GM13976 (cell line): ENCODE results near the gene NDUFA3.

ENCODE experiments used
- DNase-seq: peaks from one replicate; pipeline ENCODE4 v3.0.0; 2012; ENCODE audit warnings: low spot score
- in situ Hi-C: fragments of 300-500 bp; cut with MboI; formaldehyde crosslinking; loops from one replicate; pipeline ENCODE4 v1.12.0; 2022; ENCODE audit warnings: low sequenced_read_pairs, mixed read lengths, inconsistent platforms; ENCODE audit not compliant: unreplicated experiment
- TF ChIP-seq, protein P1 (sequence below): IDR thresholded peaks from 2 replicates; pipeline ENCODE4 v1.5.1; 2012; ENCODE audit warnings: borderline replicate concordance, mild to moderate bottlenecking; ENCODE audit not compliant: insufficient read depth; ENCODE audit errors: extremely low read depth, missing control alignments, control extremely low read depth

The NDUFA3 gene

DNA sequence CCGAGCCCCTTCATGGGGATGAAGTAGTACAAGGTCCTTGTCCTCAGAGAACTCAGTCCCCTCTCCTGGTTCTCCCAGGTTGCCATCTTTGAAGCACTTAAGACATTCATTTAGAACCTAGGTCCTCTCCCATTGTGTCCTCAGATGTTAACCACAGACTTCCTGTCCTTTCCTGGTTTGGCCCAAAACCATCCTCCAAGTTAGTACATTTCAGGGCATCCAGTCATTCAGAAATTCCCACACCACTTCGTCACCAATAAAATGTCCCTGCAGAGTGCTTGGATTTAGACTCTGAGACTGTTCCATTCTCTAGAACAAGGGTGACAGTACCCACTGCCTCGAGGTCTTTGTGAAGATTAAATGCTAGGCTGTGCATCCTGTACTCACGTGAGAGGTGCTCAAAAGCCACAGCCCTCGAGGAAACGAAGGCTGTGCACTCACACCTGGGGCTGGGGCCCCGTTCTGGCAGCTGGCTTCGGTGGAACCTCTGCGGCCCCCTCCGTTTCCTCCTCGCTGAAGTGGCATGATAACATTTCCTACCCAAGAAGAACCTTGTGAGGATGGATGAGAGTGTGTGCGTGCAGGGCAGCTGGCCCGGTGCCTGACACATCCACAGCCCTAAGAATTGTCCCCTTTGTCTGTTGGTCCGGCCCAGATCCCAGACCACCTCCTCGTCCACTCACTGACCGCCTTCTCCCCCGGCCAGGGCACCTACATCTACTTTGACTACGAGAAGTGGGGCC lies 52.1 kb downstream of the NDUFA3 start:
- TF ChIP-seq, protein P1, sequence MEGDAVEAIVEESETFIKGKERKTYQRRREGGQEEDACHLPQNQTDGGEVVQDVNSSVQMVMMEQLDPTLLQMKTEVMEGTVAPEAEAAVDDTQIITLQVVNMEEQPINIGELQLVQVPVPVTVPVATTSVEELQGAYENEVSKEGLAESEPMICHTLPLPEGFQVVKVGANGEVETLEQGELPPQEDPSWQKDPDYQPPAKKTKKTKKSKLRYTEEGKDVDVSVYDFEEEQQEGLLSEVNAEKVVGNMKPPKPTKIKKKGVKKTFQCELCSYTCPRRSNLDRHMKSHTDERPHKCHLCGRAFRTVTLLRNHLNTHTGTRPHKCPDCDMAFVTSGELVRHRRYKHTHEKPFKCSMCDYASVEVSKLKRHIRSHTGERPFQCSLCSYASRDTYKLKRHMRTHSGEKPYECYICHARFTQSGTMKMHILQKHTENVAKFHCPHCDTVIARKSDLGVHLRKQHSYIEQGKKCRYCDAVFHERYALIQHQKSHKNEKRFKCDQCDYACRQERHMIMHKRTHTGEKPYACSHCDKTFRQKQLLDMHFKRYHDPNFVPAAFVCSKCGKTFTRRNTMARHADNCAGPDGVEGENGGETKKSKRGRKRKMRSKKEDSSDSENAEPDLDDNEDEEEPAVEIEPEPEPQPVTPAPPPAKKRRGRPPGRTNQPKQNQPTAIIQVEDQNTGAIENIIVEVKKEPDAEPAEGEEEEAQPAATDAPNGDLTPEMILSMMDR, result no peak
- no peak for DNase-seq
- in situ Hi-C loops, result no loop called here

DNA sequence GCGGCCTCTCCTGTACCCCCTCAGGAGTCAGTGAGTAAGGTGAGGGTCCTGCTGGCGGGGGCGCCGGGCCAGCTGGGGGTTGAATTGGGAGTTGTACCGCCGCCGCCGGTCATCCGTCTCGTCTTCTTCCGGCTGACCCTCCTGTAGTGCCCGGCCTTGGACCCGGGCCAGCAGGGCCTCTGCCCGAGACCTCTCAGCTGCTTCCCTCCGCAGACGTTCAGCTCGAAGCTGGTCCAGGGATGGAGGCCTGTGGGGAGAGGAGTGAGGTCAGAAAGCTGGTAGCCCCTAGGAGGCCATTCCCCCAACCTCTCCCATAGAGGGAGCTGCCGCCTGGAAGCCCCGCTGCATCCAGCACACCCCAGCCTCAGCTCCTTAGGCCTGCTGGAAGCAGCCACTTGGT lies 53.0 kb downstream of the NDUFA3 start:
- in situ Hi-C loops, result no loop called here
- TF ChIP-seq, protein P1, result no peak
- no peak for DNase-seq

- no peak for DNase-seq
- TF ChIP-seq, protein P1, result no peak
- in situ Hi-C loops, result no loop called here
Measured at GRCh38 chr19:54156490-54156889, 53.8 kb downstream of the NDUFA3 start.

GRCh38 chr19:54156953-54157352 lies 54.3 kb downstream of the NDUFA3 start:
- in situ Hi-C loops, result no loop called here
- no peak for DNase-seq

More at GRCh38 chr19:54156953-54157352, 54.3 kb downstream of the NDUFA3 start:
- TF ChIP-seq, protein P1, result no peak
